NCI-H524 (cell line): ENCODE results near the gene NRM.
"Not testable (repeated sequence)": the region's sequence is repeated elsewhere in the genome, so short reads cannot be mapped to it uniquely, and the experiment has no call there.

Experiments
- DNase-seq, 2 experiments: peaks; one replicate each; lab custom pipeline; 2025; lab: John Stamatoyannopoulos, UW

Gene NRM

DNA sequence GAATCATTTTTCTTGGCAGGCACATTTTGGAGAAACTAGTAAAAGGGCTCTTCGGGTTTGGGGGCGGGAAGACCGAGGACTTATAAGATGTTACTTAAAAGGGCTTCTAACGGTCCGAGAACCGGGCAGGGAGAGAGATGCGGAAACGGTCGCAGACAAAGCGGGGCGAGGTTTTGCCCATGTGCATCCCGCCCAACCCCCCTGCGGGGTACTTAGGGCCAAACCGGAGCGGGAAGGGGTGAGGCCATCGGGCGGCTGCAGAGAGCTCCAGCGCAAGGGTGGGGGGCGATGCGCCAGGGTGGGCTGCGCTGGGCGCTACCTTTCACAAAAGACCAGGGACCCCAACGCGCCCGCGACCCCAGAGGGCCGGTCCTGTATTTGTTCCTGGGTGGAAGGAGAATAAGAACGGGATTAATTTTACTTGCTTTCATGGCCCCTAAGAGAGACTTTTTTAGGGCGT is 30.0 kb upstream of the NRM start:
- peak; percentile 41 to 71 for DNase-seq

- peak; percentile 92 to 97 for DNase-seq
Measured at GRCh38 chr6:30719791-30720737, 29.3 kb upstream of the NRM start, which contains the start of gene TUBB. TUBB (plus strand) TSS chr6:30720352; CDS start chr6:30720507, 155 bp downstream.

DNA sequence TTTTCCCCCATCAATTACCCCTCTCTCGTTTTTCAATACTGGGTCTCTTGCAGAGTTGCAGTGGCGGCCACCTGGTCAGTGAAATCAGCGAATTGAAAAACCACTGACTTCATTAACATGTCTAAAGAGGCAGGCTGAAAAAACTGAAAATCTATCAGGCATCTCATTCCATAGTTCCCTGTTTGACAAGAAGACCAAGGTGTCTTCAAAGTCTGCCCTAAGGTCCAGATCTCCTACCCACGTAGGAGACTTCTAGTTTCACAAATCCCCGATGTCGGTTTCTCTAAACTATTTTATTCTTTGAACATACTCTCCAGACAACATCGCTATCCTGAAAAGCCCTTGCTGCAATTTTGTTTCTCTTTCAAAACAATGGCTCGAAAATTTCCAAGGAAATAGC is 28.6 kb upstream of the NRM start:
- peak in 1 of 2 experiments; percentile 42 for DNase-seq

GRCh38 chr6:30717845-30718720 is 27.3 kb upstream of the NRM start:
- not testable (repeated sequence) for DNase-seq

- DNase-seq = peak; percentile 100
Measured at GRCh38 chr6:30717129-30717844, 26.5 kb upstream of the NRM start, which contains the start of gene MDC1. MDC1 (minus strand) TSS chr6:30717281; CDS start chr6:30715175, 2,106 bp downstream.

GRCh38 chr6:30716879-30717128 is 26.0 kb upstream of the NRM start:
- DNase-seq = no peak

DNA sequence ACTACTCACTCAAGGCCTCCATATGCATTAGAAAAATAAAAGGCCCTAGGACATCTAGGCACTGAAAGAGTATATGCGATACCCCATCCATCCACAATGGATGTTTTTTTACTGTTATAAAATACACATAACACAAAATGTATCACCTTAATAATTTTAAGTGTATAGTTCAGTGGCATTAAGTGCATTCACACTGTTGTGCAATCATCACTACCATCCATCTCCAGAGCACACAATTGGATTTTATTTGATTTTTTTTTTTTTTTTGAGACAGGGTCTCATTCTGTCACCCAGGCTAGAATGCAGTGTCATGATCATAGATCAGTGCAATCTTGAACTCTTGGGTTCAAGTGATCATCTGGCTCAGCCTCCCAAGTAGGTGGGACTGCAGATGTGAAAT is 23.5 kb upstream of the NRM start:
- DNase-seq = no peak

DNA sequence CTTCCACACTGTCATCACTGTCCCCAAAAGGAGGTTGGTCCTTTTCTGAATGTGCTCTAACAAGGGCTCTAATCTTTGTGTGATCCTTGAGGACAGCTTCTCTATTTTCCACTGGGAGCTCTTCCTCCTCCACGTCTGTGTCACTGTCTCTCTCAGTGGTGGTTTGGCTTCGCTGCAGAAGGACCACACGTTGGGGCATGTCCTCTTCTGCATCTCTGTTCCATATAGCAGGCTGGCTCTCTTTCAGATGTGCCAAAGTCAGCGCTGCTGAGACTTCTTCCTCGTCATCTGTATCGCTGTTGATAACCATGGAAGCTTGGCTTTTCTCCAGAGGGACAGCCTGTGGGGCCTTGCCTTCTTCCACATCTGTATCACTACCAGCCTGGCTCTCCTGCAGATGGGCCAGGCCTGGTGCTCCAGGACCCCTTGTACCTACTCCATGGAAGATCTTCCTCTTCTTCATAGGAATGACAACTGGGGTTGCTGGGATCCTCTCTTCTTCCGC is 21.7 kb upstream of the NRM start:
- no peak for DNase-seq

DNA sequence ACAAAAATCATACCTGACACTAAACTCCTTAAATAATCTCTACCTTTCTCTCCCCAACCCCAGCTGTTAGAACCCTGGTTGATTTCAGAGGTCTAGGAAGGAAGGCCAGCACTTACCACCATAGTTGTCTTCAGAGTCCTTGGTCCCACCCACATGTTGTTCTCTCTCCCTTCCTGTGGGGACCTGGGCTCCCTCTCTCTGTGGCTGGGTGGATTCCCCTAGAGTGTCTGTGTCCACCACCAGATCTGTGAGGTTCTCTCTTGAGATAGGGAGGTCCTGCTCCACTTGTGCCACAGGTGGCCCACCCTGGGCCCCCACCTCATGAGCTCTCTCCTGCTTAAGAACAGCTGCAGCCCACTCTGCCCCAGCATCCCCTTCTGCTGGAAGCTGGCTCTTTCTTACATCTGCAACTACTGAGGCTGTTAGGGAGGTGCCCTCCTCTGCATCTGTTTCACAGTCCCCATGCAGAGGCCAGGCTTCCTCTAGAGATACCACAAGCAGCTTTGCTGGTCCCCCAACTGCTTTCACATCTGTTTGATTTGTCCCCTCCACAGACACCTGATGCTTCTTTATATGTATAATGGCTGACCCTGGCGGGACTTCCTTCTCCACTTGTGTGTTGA is 21.1 kb upstream of the NRM start:
- no peak for DNase-seq

GRCh38 chr6:30709101-30709868 is 18.5 kb upstream of the NRM start:
- DNase-seq = no peak

DNA sequence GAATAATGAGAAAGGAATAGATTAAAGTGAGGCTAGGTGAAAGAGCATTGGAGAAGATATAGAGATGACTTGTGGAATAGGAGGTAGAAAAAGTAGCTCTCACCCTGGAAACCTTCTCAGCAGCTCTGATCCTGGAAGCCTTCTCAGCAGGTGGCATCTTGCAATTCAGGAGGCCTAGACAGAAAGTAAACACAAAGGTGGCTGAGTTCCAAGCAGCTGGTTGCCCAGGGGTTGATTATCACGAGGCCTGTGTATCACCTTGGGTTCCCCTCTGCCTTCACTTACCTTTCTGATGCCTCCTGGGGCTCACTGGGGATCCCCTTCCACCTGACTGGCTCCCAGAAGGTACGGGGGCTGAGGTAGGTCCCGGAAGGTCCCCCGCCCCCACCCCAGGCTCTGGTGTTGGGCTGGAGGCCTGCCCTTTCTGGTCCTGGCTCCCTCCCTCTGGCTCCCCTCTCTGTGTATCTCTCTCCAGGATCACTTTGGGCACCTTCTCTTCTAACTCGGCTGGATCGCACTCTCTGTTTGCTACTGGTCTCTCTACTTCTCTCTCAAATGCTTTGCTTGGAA is 16.6 kb upstream of the NRM start:
- no peak for DNase-seq

DNA sequence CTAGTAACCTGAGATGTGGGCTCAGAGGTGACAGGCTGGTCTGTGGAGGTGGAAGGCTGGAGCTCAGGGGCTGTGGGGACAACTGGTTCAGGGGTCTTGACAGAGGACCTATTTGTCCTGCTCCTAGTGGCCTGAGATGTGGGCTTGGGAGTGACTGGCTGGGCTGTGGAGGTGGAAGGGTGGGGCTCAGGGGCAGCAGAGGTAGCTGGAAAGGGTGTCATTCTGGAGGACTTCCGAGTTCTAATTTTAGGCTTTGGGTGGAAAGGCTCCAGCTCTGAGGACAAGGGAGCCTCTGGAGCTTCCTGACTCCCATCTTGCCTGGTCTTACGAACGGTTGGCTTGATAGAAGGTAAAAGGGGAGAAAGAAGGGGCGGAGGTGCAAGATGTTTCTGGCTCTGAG is 14.8 kb upstream of the NRM start:
- DNase-seq = no peak

DNA sequence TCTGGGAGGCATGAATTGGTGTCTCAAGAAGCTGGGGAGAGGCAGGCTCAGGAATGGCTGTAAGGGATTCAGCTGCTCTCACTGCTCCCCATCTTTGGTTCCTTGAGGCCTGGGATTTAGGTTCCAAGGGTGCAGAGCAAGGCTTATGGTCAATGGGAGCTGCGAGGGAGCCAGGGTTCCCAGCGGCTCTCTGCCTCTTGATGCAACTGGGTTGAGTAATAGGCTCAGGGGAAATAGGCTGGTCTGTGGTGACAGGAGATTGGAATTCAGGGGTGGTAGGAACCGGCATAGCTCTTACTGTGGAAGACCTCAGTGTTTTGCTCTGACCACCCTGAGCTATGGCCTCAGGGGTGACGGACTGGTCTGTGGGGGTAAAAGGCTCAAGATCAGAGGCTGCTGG is 13.0 kb upstream of the NRM start:
- no peak for DNase-seq

GRCh38 chr6:30703011-30703410 is 12.2 kb upstream of the NRM start:
- no peak for DNase-seq

- no peak for DNase-seq
Measured at GRCh38 chr6:30700340-30700739, 9.6 kb upstream of the NRM start.

GRCh38 chr6:30696432-30696831 is 5.6 kb upstream of the NRM start:
- no peak for DNase-seq

DNA sequence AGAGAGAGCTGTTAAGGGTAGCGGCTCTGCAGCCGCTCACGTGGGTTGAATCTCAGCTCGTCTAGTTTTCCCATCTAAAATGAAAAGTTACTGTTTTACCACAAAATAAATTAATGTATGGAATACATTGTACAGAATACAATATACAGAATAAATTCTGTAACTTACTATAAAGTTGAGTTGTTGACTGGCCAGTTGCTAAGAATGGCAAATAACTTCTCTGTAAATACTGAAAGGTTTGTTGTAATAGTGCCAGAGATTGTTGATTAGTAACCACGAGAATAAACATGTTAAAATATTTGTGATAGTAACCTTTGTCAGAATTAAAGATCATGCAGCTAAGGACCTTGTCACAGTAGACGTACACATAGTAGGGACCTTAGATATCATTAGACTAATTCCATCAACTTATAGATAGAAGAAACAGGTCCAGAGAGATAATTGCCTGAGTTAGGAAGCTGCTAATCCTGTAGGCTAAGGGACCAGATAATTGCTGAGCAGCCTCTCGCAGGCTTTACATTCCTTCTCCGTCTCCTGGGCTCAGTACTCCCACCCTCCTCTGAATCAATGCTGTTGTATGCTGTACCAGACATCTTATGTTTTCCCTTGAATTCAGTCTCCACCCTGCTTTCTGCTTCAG is 544 bp upstream of the NRM start:
- DNase-seq = no peak

- DNase-seq = no peak
Measured at GRCh38 chr6:30689985-30690384, 799 bp downstream of the NRM start.

GRCh38 chr6:30689022-30689865 is 1.5 kb downstream of the NRM start:
- DNase-seq = no peak
